ENCODE data around the gene OR9A2.

- TF ChIP-seq POLR2AphosphoS5 (IDR thresholded peaks at IDR 0.05; ENCODE audit: insufficient read depth in 1 of 2, low read depth in 1 of 2) (no peak), CTCF (IDR thresholded peaks at IDR 0.05) (no peak), POLR2A (IDR thresholded peaks at IDR 0.05) (no peak)
Observed at GRCh38 chr7:142998966-142999365, 28.0 kb downstream of the OR9A2 start.

Measured in vagina (tissue), 2 donors.